ENCODE data around the gene PIMREG.

DNA sequence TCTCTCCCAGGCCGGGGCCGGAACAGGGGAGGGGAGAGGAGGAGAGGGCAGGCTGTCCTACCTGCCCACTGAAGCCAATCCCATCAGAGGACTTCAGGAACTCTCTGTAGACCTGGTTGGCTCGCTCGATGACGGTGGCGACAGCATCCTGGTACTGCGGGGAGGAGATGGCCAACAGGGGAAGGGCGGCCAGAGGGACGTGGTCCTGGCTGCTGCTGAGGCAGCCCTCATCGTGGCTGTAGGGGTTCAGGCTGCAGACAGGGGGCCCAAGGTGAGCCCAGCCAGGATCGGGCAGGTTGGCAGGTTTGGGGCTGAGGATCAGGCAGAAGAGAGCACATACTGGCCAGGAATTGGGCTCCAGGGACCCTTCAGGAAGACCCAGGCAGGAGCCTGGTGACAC, 34.2 kb downstream of the PIMREG start:
- TF ChIP-seq, protein P1, sequence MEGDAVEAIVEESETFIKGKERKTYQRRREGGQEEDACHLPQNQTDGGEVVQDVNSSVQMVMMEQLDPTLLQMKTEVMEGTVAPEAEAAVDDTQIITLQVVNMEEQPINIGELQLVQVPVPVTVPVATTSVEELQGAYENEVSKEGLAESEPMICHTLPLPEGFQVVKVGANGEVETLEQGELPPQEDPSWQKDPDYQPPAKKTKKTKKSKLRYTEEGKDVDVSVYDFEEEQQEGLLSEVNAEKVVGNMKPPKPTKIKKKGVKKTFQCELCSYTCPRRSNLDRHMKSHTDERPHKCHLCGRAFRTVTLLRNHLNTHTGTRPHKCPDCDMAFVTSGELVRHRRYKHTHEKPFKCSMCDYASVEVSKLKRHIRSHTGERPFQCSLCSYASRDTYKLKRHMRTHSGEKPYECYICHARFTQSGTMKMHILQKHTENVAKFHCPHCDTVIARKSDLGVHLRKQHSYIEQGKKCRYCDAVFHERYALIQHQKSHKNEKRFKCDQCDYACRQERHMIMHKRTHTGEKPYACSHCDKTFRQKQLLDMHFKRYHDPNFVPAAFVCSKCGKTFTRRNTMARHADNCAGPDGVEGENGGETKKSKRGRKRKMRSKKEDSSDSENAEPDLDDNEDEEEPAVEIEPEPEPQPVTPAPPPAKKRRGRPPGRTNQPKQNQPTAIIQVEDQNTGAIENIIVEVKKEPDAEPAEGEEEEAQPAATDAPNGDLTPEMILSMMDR (IDR thresholded peaks at IDR 0.05) = no peak
- TF ChIP-seq, protein P2, sequence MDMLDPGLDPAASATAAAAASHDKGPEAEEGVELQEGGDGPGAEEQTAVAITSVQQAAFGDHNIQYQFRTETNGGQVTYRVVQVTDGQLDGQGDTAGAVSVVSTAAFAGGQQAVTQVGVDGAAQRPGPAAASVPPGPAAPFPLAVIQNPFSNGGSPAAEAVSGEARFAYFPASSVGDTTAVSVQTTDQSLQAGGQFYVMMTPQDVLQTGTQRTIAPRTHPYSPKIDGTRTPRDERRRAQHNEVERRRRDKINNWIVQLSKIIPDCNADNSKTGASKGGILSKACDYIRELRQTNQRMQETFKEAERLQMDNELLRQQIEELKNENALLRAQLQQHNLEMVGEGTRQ (IDR thresholded peaks at IDR 0.05) = no peak
- TF ChIP-seq EP300 (IDR thresholded peaks at IDR 0.05) = no peak
- TF ChIP-seq HDAC2 (IDR thresholded peaks at IDR 0.05) = no peak
- no peak for TF ChIP-seq RAD21 (conservative IDR thresholded peaks at IDR 0.05 in 1 of 2, IDR thresholded peaks at IDR 0.05 in 1 of 2)
- TF ChIP-seq MAFK (IDR thresholded peaks at IDR 0.05; ENCODE audit: partially characterized antibody) = no peak
- TF ChIP-seq, protein P3, sequence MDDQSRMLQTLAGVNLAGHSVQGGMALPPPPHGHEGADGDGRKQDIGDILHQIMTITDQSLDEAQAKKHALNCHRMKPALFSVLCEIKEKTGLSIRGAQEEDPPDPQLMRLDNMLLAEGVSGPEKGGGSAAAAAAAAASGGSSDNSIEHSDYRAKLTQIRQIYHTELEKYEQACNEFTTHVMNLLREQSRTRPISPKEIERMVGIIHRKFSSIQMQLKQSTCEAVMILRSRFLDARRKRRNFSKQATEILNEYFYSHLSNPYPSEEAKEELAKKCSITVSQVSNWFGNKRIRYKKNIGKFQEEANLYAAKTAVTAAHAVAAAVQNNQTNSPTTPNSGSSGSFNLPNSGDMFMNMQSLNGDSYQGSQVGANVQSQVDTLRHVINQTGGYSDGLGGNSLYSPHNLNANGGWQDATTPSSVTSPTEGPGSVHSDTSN (IDR thresholded peaks at IDR 0.05) = no peak
- no peak for TF ChIP-seq POLR2A (IDR thresholded peaks at IDR 0.05; ENCODE audit: low read length)
- TF ChIP-seq, protein P4, sequence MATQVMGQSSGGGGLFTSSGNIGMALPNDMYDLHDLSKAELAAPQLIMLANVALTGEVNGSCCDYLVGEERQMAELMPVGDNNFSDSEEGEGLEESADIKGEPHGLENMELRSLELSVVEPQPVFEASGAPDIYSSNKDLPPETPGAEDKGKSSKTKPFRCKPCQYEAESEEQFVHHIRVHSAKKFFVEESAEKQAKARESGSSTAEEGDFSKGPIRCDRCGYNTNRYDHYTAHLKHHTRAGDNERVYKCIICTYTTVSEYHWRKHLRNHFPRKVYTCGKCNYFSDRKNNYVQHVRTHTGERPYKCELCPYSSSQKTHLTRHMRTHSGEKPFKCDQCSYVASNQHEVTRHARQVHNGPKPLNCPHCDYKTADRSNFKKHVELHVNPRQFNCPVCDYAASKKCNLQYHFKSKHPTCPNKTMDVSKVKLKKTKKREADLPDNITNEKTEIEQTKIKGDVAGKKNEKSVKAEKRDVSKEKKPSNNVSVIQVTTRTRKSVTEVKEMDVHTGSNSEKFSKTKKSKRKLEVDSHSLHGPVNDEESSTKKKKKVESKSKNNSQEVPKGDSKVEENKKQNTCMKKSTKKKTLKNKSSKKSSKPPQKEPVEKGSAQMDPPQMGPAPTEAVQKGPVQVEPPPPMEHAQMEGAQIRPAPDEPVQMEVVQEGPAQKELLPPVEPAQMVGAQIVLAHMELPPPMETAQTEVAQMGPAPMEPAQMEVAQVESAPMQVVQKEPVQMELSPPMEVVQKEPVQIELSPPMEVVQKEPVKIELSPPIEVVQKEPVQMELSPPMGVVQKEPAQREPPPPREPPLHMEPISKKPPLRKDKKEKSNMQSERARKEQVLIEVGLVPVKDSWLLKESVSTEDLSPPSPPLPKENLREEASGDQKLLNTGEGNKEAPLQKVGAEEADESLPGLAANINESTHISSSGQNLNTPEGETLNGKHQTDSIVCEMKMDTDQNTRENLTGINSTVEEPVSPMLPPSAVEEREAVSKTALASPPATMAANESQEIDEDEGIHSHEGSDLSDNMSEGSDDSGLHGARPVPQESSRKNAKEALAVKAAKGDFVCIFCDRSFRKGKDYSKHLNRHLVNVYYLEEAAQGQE (IDR thresholded peaks at IDR 0.05) = no peak
- TF ChIP-seq TP53 (CRISPR knock-in tag; IDR thresholded peaks at IDR 0.05) = no peak

Data from A549 (cell line).